Activated B cell treated with CpG ODN at 0.5 μM for 24 hours (primary cell): ENCODE data around the gene XRCC2. TPM values are rescaled to one million over a fixed set of nuclear protein-coding genes. Genes with fewer than 3 reads are reported as not detected.
"Not testable (repeated sequence)": the region's sequence is repeated elsewhere in the genome, so short reads cannot be mapped to it uniquely, and the experiment has no call there.

Experiments
- ATAC-seq: fragments of 200-7000 bp; cut with Tn5 transposase; one replicate; pipeline ENCODE4 v1.10.0; 2021; ENCODE audit warnings: low read depth, mild to moderate bottlenecking, moderate library complexity
- CTCF ChIA-PET: fragments of 350-600 bp; sonication (Branson Sonifier 250); formaldehyde crosslinking; loops from one replicate; lab custom pipeline; 2021; ENCODE audit warnings: antibody characterized with exemption; lab: Charles Lee
- POLR2A ChIA-PET: fragments of 350-600 bp; sonication (Branson Sonifier 250); formaldehyde crosslinking; loops from one replicate; lab custom pipeline; 2021; ENCODE audit warnings: antibody characterized with exemption; lab: Charles Lee
- DNase-seq: peaks from one replicate; pipeline ENCODE4 v3.0.0; 2022
- H3K27ac Mint-ChIP-seq: one replicate; pipeline ENCODE4 v1.8.0; 2020; ENCODE audit warnings: mixed read lengths
- H3K27me3 Mint-ChIP-seq: one replicate; pipeline ENCODE4 v1.8.0; 2021; ENCODE audit warnings: mixed read lengths
- H3K36me3 Mint-ChIP-seq: one replicate; pipeline ENCODE4 v1.8.0; 2021; ENCODE audit warnings: low read depth, mixed read lengths
- H3K4me1 Mint-ChIP-seq: one replicate; pipeline ENCODE4 v1.8.0; 2021; ENCODE audit warnings: mixed read lengths
- H3K4me3 Mint-ChIP-seq: one replicate; pipeline ENCODE4 v1.8.0; 2020; ENCODE audit warnings: mild to moderate bottlenecking, mixed read lengths
- H3K9me3 Mint-ChIP-seq: one replicate; pipeline ENCODE4 v1.8.0; 2020; ENCODE audit warnings: mixed read lengths
- intact Hi-C: fragments of 100-400 bp; cut with micrococcal nuclease; formaldehyde crosslinking; loops from one replicate; pipeline ENCODE4 v1.15.1; 2024
- total RNA-seq: library from RNA; stranded (reverse); gene quantifications from 2 replicates; pipeline ENCODE4 v1.2.3, GENCODE V29; 2022
- TF ChIP-seq, protein P1 (sequence below): fragments of 200-600 bp; IDR thresholded peaks from one replicate; pipeline ENCODE4 v1.8.0; 2022; ENCODE audit warnings: antibody characterized with exemption, mild to moderate bottlenecking

XRCC2 gene
- total RNA-seq, 1 donor from 2014 or later: 2.3 TPM

DNA sequence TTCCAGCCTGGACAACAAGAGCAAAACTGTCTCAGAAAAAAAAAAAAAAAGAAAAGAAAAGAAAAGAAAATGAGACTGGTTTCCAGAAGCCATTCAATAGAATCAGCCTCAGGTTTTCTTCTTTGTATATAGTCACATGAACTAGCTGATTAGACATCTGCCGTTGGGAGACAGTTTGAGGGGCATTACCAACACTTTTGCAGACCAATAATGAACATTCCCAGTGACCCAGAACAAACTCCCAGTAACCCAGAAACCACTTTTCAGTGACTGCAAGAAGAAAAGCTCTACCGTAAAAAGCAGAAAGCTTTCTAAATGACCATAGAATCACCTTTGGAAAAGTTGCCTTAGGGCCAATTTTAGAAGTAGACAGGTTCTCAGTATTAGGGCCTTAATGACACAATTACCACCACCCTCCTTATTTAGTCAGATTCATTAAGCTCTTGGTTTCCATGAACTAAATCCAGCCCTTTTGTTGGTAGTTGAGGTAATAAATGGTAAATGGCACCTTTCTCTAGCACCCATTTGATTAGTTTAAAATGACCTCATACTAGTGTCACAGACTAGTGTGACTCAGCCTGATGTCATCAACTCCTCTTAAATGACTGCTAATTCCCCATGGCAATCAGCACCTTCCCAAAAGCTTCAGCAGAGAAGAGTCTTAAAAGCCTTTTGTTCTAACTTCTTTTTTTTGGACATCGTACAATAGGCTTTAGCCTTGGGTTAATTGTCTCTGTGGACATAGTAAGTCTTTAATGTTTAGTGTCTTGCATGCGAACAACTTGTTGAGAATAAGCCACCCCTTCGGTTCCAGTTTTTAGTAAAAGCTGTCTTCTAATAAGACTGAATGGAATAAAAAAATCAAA, 33.6 kb upstream of the XRCC2 start:
- Mint-ChIP-seq H3K27me3 (no peaks in the 10 kb centered on the region), H3K9me3 (peaks cover 7% of the 10 kb centered on the region), H3K4me3 (no peak overlapping the region), H3K27ac (no peak overlapping the region), H3K36me3 (peaks cover under 1% of the 10 kb centered on the region), H3K4me1 (peaks cover 3% of the 10 kb centered on the region)
- POLR2A ChIA-PET: interaction anchor here (0.7 kb wide), 1 partner anchor 231 kb away, joined by 5 read pairs; no protein-coding TSS in a partner anchor
- TF ChIP-seq, protein P1, sequence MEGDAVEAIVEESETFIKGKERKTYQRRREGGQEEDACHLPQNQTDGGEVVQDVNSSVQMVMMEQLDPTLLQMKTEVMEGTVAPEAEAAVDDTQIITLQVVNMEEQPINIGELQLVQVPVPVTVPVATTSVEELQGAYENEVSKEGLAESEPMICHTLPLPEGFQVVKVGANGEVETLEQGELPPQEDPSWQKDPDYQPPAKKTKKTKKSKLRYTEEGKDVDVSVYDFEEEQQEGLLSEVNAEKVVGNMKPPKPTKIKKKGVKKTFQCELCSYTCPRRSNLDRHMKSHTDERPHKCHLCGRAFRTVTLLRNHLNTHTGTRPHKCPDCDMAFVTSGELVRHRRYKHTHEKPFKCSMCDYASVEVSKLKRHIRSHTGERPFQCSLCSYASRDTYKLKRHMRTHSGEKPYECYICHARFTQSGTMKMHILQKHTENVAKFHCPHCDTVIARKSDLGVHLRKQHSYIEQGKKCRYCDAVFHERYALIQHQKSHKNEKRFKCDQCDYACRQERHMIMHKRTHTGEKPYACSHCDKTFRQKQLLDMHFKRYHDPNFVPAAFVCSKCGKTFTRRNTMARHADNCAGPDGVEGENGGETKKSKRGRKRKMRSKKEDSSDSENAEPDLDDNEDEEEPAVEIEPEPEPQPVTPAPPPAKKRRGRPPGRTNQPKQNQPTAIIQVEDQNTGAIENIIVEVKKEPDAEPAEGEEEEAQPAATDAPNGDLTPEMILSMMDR: no peak
- CTCF ChIA-PET: interaction anchor here (0.5 kb wide), 1 partner anchor 374 kb away, joined by 3 read pairs; no protein-coding TSS in a partner anchor
- DNase-seq (no peak), ATAC-seq (no peak)
- intact Hi-C loops: loop anchor here (2.0 to 10.0 kb wide), 4 partner anchors 317 to 927 kb away; no protein-coding TSS in a partner anchor

- Mint-ChIP-seq H3K27me3 (peaks cover 2% of the 10 kb centered on the region), H3K4me3 (no peak overlapping the region), H3K9me3 (peaks cover 11% of the 10 kb centered on the region), H3K4me1 (peaks cover 3% of the 10 kb centered on the region), H3K36me3 (peaks cover 1% of the 10 kb centered on the region), H3K27ac (no peak overlapping the region)
- DNase-seq: no peak
- no peak for ATAC-seq
- intact Hi-C loops: loop anchor here (5.0 to 10.0 kb wide), 3 partner anchors 460 to 923 kb away; no protein-coding TSS in a partner anchor
- TF ChIP-seq, protein P1: no peak
- ChIA-PET CTCF (interaction anchor here (1.4 kb wide), 1 partner anchor 391 kb away, joined by 3 read pairs; no protein-coding TSS in a partner anchor), POLR2A (no interaction called here)
Observed at GRCh38 chr7:152704796-152705384, 28.9 kb upstream of the XRCC2 start.

GRCh38 chr7:152699079-152699478, 23.1 kb upstream of the XRCC2 start:
- no peak overlapping the region for H3K27ac Mint-ChIP-seq
- no peaks in the 10 kb centered on the region for H3K4me1 Mint-ChIP-seq
- no peak overlapping the region for H3K4me3 Mint-ChIP-seq
- POLR2A ChIA-PET: interaction anchor here (0.5 kb wide), 1 partner anchor 245 kb away, joined by 3 read pairs; no protein-coding TSS in a partner anchor
- CTCF ChIA-PET: no interaction called here
- intact Hi-C loops: no loop called here
- no peaks in the 10 kb centered on the region for H3K9me3 Mint-ChIP-seq
- TF ChIP-seq, protein P1: no peak
- no peak for ATAC-seq
- peaks cover 2% of the 10 kb centered on the region for H3K27me3 Mint-ChIP-seq
- no peak for DNase-seq
- no peaks in the 10 kb centered on the region for H3K36me3 Mint-ChIP-seq

DNA sequence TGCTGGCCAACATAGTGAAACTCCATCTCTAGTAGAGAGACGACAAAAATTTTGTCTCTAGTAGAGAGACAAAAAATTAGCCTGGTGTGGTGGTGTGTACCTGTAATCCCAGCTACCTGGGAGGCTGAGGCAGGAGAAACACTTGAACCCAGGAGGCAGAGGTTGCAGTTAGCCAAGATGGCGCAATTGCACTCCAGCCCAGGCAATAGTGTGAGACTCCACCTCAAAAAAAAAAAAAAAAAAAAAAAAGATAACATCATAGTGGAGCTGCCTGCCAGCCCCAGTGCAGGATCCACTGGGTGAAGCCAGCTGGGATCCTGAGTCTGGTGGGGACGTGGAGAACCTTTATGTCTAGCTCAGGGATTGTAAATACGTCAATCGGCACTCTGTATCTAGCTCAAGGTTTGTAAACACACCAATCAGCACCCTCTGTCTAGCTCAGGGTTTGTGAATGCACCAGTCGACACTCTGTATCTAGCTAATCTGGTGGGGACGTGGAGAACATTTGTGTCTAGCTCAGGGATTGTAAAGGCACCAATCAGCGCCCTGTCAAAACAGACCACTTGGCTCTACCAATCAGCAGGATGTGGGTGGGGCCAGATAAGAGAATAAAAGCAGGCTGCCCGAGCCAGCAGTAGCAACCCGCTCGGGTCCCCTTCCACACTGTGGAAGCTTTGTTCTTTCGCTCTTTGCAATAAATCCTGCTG, 21.5 kb upstream of the XRCC2 start:
- H3K4me1 Mint-ChIP-seq, H3K27me3 Mint-ChIP-seq, H3K27ac Mint-ChIP-seq, CTCF ChIA-PET, H3K4me3 Mint-ChIP-seq, H3K9me3 Mint-ChIP-seq, DNase-seq, ATAC-seq, POLR2A ChIA-PET, intact Hi-C loops, H3K36me3 Mint-ChIP-seq: not testable (repeated sequence)

DNA sequence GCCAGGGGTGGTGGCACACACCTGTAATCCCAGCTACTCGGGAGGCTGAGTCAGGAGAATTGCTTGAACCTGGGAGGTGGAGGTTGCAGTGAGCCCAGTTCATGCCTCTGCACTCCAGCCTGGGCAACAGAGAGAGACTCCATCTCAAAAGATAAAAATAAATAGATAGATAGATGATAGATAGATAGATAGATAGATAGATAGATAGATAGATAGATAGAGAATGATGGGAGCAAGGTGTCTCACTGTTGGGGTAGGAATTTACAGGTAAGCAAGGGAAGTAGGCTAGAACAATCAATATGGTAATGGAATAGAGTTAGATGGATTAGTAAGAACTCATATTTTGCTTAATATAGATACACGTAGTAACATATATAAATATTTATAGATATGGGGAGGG, 16.3 kb upstream of the XRCC2 start:
- intact Hi-C loops, H3K27ac Mint-ChIP-seq, H3K9me3 Mint-ChIP-seq, H3K36me3 Mint-ChIP-seq, H3K4me3 Mint-ChIP-seq, H3K4me1 Mint-ChIP-seq, CTCF ChIA-PET, ATAC-seq, DNase-seq, H3K27me3 Mint-ChIP-seq: not testable (repeated sequence)
- POLR2A ChIA-PET: interaction anchor here (0.6 kb wide), 1 partner anchor 16 kb away, joined by 3 read pairs; no protein-coding TSS in a partner anchor
